Suprapubic skin (tissue), 4 donors: ENCODE data around the gene TACR1.

Source experiments
- POLR2A ChIP-seq, 2 donors: fragments of 450-650 bp; IDR thresholded peaks; one replicate each; pipeline ENCODE4 v1.6.1; 2017; ENCODE audit warnings: antibody characterized with exemption in 2 of 2, mild to moderate bottlenecking in 2 of 2, moderate library complexity in 2 of 2
- POLR2AphosphoS5 ChIP-seq, 3 donors: sonication (generic); formaldehyde crosslinking; IDR thresholded peaks; one replicate each; pipeline ENCODE4 v1.6.1; 2017; ENCODE audit warnings: antibody characterized with exemption in 3 of 3
- TF ChIP-seq, protein P1 (sequence below), 2 donors: fragments of 200-600 bp in 1 of 2; fragments of 450-650 bp in 1 of 2; sonication (generic) in 1 of 2; IDR thresholded peaks; one replicate each; pipeline ENCODE4 v1.5.1; 2016 to 2019; ENCODE audit warnings: antibody characterized with exemption in 2 of 2, mild to moderate bottlenecking in 1 of 2, moderate library complexity in 1 of 2

DNA sequence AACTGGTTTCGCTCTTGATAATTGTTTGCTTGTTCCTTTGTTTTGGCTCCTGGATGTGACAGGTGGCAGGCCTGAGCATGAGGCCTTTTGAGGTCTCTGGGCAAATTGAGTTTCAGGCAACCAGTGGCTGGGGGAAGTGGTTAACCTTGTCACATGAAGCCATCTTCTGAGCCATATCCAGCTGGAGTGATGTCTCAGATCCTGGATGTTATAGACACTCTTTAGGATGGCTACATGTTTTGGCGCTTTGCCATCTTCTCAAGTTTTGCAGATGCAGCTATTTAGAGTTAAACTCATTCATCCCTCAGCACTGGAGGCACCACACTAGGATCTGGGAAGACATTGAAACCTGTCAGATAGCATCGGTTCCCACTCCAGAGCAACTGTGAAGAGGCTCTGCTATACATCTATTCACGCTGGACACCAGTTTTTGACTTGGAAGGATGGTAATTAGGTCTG is 25.3 kb upstream of the TACR1 start:
- TF ChIP-seq, protein P1, sequence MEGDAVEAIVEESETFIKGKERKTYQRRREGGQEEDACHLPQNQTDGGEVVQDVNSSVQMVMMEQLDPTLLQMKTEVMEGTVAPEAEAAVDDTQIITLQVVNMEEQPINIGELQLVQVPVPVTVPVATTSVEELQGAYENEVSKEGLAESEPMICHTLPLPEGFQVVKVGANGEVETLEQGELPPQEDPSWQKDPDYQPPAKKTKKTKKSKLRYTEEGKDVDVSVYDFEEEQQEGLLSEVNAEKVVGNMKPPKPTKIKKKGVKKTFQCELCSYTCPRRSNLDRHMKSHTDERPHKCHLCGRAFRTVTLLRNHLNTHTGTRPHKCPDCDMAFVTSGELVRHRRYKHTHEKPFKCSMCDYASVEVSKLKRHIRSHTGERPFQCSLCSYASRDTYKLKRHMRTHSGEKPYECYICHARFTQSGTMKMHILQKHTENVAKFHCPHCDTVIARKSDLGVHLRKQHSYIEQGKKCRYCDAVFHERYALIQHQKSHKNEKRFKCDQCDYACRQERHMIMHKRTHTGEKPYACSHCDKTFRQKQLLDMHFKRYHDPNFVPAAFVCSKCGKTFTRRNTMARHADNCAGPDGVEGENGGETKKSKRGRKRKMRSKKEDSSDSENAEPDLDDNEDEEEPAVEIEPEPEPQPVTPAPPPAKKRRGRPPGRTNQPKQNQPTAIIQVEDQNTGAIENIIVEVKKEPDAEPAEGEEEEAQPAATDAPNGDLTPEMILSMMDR (IDR thresholded peaks at IDR 0.05): no peak
- no peak for TF ChIP-seq POLR2AphosphoS5 (IDR thresholded peaks at IDR 0.05)
- no peak for TF ChIP-seq POLR2A (IDR thresholded peaks at IDR 0.05)
